Measurements from ENCODE around the gene LGALS7.

The LGALS7 gene

DNA sequence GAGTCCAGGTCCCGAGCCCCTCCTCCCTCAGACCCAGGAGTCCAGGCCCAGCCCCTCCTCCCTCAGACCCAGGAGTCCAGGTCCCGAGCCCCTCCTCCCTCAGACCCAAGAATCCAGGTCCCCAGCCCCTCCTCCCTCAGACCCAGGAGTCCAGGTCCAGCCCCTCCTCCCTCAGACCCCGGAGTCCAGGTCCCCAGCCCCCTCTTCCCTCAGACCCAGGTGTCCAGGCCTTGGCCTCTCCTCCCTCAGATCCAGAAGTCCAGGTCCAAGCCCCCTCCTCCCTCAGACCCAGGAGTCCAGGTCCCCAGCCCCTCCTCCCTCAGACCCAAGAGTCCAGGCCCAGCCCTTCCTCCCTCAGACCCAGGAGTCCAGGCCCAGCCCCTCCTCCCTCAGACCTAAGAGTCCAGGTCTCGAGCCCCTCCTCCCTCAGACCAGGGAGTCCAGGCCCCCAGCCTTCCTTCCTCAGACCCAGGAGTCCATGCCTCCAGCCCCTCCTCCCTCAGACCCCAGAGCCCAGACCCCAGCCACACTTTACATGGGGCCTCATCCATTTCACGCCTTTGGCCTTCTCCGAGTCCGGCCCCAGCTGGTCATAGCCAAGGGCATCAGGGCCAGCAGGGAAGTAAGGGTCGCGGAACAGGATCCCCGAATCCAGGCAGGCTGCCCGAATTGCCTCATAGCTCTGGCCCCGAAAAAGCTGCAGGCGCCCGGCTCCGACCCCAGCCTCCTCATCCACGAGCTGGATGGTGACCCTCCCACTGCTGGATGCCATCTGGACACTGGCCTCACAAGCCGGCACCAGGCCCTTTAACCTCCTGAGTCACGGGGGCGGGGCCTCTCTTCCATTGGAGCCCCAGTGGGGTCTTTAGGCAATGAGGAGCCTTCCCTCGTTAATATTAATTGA is 29.7 kb downstream of the LGALS7 start:
- TF ChIP-seq, protein P1, sequence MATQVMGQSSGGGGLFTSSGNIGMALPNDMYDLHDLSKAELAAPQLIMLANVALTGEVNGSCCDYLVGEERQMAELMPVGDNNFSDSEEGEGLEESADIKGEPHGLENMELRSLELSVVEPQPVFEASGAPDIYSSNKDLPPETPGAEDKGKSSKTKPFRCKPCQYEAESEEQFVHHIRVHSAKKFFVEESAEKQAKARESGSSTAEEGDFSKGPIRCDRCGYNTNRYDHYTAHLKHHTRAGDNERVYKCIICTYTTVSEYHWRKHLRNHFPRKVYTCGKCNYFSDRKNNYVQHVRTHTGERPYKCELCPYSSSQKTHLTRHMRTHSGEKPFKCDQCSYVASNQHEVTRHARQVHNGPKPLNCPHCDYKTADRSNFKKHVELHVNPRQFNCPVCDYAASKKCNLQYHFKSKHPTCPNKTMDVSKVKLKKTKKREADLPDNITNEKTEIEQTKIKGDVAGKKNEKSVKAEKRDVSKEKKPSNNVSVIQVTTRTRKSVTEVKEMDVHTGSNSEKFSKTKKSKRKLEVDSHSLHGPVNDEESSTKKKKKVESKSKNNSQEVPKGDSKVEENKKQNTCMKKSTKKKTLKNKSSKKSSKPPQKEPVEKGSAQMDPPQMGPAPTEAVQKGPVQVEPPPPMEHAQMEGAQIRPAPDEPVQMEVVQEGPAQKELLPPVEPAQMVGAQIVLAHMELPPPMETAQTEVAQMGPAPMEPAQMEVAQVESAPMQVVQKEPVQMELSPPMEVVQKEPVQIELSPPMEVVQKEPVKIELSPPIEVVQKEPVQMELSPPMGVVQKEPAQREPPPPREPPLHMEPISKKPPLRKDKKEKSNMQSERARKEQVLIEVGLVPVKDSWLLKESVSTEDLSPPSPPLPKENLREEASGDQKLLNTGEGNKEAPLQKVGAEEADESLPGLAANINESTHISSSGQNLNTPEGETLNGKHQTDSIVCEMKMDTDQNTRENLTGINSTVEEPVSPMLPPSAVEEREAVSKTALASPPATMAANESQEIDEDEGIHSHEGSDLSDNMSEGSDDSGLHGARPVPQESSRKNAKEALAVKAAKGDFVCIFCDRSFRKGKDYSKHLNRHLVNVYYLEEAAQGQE (IDR thresholded peaks at IDR 0.05; ENCODE audit: low read depth) = no peak
- no peak for TF ChIP-seq NFIC (IDR thresholded peaks at IDR 0.05)
- no peak for TF ChIP-seq TEAD4 (IDR thresholded peaks at IDR 0.05)
- TF ChIP-seq ZBTB7A (IDR thresholded peaks at IDR 0.05; ENCODE audit: low read depth) = no peak
- TF ChIP-seq, protein P2, sequence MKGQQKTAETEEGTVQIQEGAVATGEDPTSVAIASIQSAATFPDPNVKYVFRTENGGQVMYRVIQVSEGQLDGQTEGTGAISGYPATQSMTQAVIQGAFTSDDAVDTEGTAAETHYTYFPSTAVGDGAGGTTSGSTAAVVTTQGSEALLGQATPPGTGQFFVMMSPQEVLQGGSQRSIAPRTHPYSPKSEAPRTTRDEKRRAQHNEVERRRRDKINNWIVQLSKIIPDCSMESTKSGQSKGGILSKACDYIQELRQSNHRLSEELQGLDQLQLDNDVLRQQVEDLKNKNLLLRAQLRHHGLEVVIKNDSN (IDR thresholded peaks at IDR 0.05) = no peak
- no peak for TF ChIP-seq TCF12 (IDR thresholded peaks at IDR 0.05; ENCODE audit: low read depth)
- TF ChIP-seq YY1 (IDR thresholded peaks at IDR 0.05; ENCODE audit: low read depth) = no peak
- no peak for TF ChIP-seq FOXM1 (IDR thresholded peaks at IDR 0.05; ENCODE audit: borderline replicate concordance, low read depth)
- no peak for TF ChIP-seq CEBPB (IDR thresholded peaks at IDR 0.05)
- no peak for TF ChIP-seq EGR1 (IDR thresholded peaks at IDR 0.05)
- TF ChIP-seq RAD21 (IDR thresholded peaks at IDR 0.05; ENCODE audit: low read depth) = no peak
- no peak for TF ChIP-seq TAF1 (IDR thresholded peaks at IDR 0.05; ENCODE audit: low read depth)
- TF ChIP-seq CREB1 (IDR thresholded peaks at IDR 0.05; ENCODE audit: low read depth) = no peak
- TF ChIP-seq EP300 (IDR thresholded peaks at IDR 0.05; ENCODE audit: borderline replicate concordance) = no peak
- TF ChIP-seq, protein P3, sequence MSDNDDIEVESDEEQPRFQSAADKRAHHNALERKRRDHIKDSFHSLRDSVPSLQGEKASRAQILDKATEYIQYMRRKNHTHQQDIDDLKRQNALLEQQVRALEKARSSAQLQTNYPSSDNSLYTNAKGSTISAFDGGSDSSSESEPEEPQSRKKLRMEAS (IDR thresholded peaks at IDR 0.05) = no peak

DNA sequence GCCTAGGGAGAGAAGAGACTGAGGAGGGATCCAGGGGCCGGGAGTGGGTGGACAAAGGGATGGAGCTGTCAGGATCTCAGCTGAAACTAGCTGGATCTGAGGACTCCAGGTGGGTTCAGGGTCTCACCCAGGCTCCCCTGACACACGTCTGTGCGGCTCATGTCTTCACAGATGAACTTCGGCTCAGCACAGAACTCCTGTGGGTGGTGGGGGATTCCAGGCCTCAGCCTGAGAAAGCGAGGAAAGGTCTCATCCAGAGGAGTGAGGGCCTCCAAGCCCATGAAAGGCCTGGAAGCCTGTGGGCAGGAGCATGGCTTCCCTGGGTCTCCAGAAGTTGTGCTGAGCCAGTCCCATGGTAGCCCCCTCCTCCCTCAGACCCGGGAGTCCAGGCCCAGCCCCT is 30.4 kb downstream of the LGALS7 start:
- no peak for TF ChIP-seq YY1 (IDR thresholded peaks at IDR 0.05; ENCODE audit: low read depth)
- TF ChIP-seq FOXM1 (IDR thresholded peaks at IDR 0.05; ENCODE audit: borderline replicate concordance, low read depth) = no peak
- no peak for TF ChIP-seq RAD21 (IDR thresholded peaks at IDR 0.05; ENCODE audit: low read depth)
- no peak for TF ChIP-seq TAF1 (IDR thresholded peaks at IDR 0.05; ENCODE audit: low read depth)
- TF ChIP-seq, protein P2 (IDR thresholded peaks at IDR 0.05) = no peak
- TF ChIP-seq TEAD4 (IDR thresholded peaks at IDR 0.05) = no peak
- TF ChIP-seq, protein P1 (IDR thresholded peaks at IDR 0.05; ENCODE audit: low read depth) = no peak
- TF ChIP-seq, protein P3 (IDR thresholded peaks at IDR 0.05) = no peak
- TF ChIP-seq EGR1 (IDR thresholded peaks at IDR 0.05) = no peak
- TF ChIP-seq TCF12 (IDR thresholded peaks at IDR 0.05; ENCODE audit: low read depth) = no peak
- no peak for TF ChIP-seq ZBTB7A (IDR thresholded peaks at IDR 0.05; ENCODE audit: low read depth)
- no peak for TF ChIP-seq CEBPB (IDR thresholded peaks at IDR 0.05)
- no peak for TF ChIP-seq NFIC (IDR thresholded peaks at IDR 0.05)
- TF ChIP-seq CREB1 (IDR thresholded peaks at IDR 0.05; ENCODE audit: low read depth) = no peak
- no peak for TF ChIP-seq EP300 (IDR thresholded peaks at IDR 0.05; ENCODE audit: borderline replicate concordance)

DNA sequence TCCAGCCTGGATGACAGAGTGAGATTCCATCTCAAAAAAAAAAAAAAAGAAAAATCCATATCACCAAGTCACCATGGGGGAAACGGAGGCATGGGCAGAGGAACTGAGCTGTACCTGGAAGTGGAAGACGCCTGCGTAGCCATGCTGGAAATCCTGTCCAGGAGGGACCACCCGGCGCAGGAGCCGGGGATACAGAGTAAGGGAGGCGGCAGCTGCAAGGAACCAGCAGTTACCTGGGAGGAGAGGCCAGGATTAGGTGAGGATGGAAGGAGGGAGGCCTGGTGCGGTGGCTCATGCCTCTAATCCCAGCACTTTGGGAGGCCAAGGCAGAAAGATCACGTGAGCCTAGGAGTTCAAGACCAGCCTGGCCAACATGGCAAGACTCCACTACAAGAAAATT is 31.0 kb downstream of the LGALS7 start:
- TF ChIP-seq, protein P2 (IDR thresholded peaks at IDR 0.05) = no peak
- TF ChIP-seq ZBTB7A (IDR thresholded peaks at IDR 0.05; ENCODE audit: low read depth) = no peak
- no peak for TF ChIP-seq EP300 (IDR thresholded peaks at IDR 0.05; ENCODE audit: borderline replicate concordance)
- no peak for TF ChIP-seq CREB1 (IDR thresholded peaks at IDR 0.05; ENCODE audit: low read depth)

DNA sequence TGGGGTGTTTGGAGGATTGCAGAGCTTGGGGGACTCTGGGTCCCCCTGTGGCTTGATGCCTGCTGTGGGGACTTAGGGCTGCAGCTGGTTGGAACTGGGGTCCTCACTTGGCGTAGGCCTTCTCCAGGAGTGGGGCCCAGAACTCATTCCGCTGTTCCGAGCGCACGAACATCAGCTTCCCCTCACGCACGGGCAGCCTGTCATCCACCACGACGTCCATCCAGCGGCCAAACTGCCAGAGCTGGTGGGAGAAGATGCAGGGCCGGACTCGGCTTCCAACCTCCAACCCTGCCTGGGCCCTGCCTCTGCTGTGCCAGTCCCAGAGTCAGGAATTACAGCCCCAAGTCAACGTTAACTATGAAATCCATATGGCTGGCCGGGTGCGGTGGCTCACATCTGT is 31.6 kb downstream of the LGALS7 start:
- TF ChIP-seq ZBTB7A (IDR thresholded peaks at IDR 0.05; ENCODE audit: low read depth) (no peak), EP300 (IDR thresholded peaks at IDR 0.05; ENCODE audit: borderline replicate concordance) (no peak), CREB1 (IDR thresholded peaks at IDR 0.05; ENCODE audit: low read depth) (no peak), NFIC (IDR thresholded peaks at IDR 0.05) (no peak), TAF1 (IDR thresholded peaks at IDR 0.05; ENCODE audit: low read depth) (no peak), YY1 (IDR thresholded peaks at IDR 0.05; ENCODE audit: low read depth) (no peak), EGR1 (IDR thresholded peaks at IDR 0.05) (no peak), TCF12 (IDR thresholded peaks at IDR 0.05; ENCODE audit: low read depth) (no peak), TEAD4 (IDR thresholded peaks at IDR 0.05) (no peak), FOXM1 (IDR thresholded peaks at IDR 0.05; ENCODE audit: borderline replicate concordance, low read depth) (no peak), CEBPB (IDR thresholded peaks at IDR 0.05) (no peak), RAD21 (IDR thresholded peaks at IDR 0.05; ENCODE audit: low read depth) (no peak)
- TF ChIP-seq, protein P2 (IDR thresholded peaks at IDR 0.05) = no peak
- TF ChIP-seq, protein P1 (IDR thresholded peaks at IDR 0.05; ENCODE audit: low read depth) = no peak
- TF ChIP-seq, protein P3 (IDR thresholded peaks at IDR 0.05) = no peak
